IMR-90 (cell line): ENCODE measurements around the gene TEX52. TPM values are rescaled to one million over a fixed set of nuclear protein-coding genes. Genes with fewer than 3 reads are reported as not detected.

Experiments
- ATAC-seq: fragments of 200-7000 bp; cut with Tn5 transposase; 2 replicates; pipeline ENCODE4 v1.9.1; 2020; ENCODE audit warnings: low read depth, mild to moderate bottlenecking, moderate library complexity
- BruUV-seq: library from RNA; stranded (reverse); fragments of 400-500 nt; replicated peaks from 2 replicates; lab custom pipeline; 2021; lab: Mats Ljungman, UMichigan
- CTCF ChIA-PET: fragments of 300-600 bp; formaldehyde crosslinking; extraction: SDS; loops from one replicate; lab custom pipeline; 2021; ENCODE audit warnings: antibody characterized with exemption; lab: Yijun Ruan, JAX
- POLR2A ChIA-PET: fragments of 300-600 bp; sonication (Branson Sonifier 250); formaldehyde crosslinking; loops from one replicate; lab custom pipeline; 2022; ENCODE audit warnings: antibody characterized with exemption; ENCODE audit not compliant: unreplicated experiment; lab: Charles Lee
- DNase-seq: peaks from one replicate; pipeline ENCODE4 v3.0.0; 2013
- H2AFZ ChIP-seq: replicated peaks from 2 replicates; pipeline ENCODE3; 2013; ENCODE audit warnings: low read length, mild to moderate bottlenecking; ENCODE audit not compliant: poor library complexity
- H2AK5ac ChIP-seq: 2 replicates; pipeline ENCODE4 v1.6.1; 2013; ENCODE audit warnings: low read depth, low read length, inconsistent platforms
- H2AK9ac ChIP-seq: replicated peaks from 2 replicates; pipeline ENCODE3; 2013; ENCODE audit warnings: mild to moderate bottlenecking, low read depth, low read length, moderate library complexity; ENCODE audit not compliant: poor library complexity
- H2BK120ac ChIP-seq: 2 replicates; pipeline ENCODE4 v1.6.1; 2013; ENCODE audit warnings: low read depth, low read length, inconsistent platforms
- H2BK15ac ChIP-seq: 3 replicates; pipeline ENCODE4 v1.6.1; 2013; ENCODE audit warnings: low read depth, low read length, inconsistent platforms
- H2BK20ac ChIP-seq: 2 replicates; pipeline ENCODE4 v1.6.1; 2013; ENCODE audit warnings: low read depth, mild to moderate bottlenecking, inconsistent platforms, low read length, moderate library complexity
- H2BK5ac ChIP-seq: 2 replicates; pipeline ENCODE4 v1.6.1; 2013; ENCODE audit warnings: mild to moderate bottlenecking, low read depth, low read length, inconsistent platforms; ENCODE audit not compliant: poor library complexity, severe bottlenecking
- H3K14ac ChIP-seq: replicated peaks from 2 replicates; pipeline ENCODE4 v1.6.1; 2013; ENCODE audit warnings: low read depth, low read length, inconsistent platforms
- H3K18ac ChIP-seq: 2 replicates; pipeline ENCODE4 v1.6.1; 2013; ENCODE audit warnings: low read depth, low read length, control low read depth
- H3K23ac ChIP-seq: 2 replicates; pipeline ENCODE4 v1.6.1; 2013; ENCODE audit warnings: low read depth, low read length, inconsistent platforms
- H3K27ac ChIP-seq: 2 replicates; pipeline ENCODE4 v1.5.1; 2013; ENCODE audit warnings: mild to moderate bottlenecking, control low read depth, low read length; ENCODE audit not compliant: insufficient read depth
- H3K27me3 ChIP-seq: 2 replicates; pipeline ENCODE4 v1.6.1; 2013; ENCODE audit warnings: low read length; ENCODE audit not compliant: control insufficient read depth, insufficient read depth
- H3K36me3 ChIP-seq: 2 replicates; pipeline ENCODE4 v1.6.1; 2013; ENCODE audit warnings: low read length, mixed read lengths; ENCODE audit not compliant: control insufficient read depth, insufficient read depth
- H3K4ac ChIP-seq: 2 replicates; pipeline ENCODE4 v1.6.1; 2013; ENCODE audit warnings: low read depth, low read length, inconsistent platforms
- H3K4me1 ChIP-seq: 2 replicates; pipeline ENCODE4 v1.6.1; 2013; ENCODE audit warnings: low read length, mixed read lengths; ENCODE audit not compliant: control insufficient read depth, insufficient read depth
- H3K4me2 ChIP-seq: 2 replicates; pipeline ENCODE4 v1.6.1; 2013; ENCODE audit warnings: low read depth, mild to moderate bottlenecking, control low read depth, low read length, moderate library complexity
- H3K4me3 ChIP-seq: 2 replicates; pipeline ENCODE4 v1.5.1; 2013; ENCODE audit warnings: low read depth, mild to moderate bottlenecking, control low read depth, low read length, moderate library complexity; ENCODE audit not compliant: insufficient read depth
- H3K56ac ChIP-seq: 2 replicates; pipeline ENCODE4 v1.6.1; 2013; ENCODE audit warnings: low read length, inconsistent platforms; ENCODE audit not compliant: insufficient read depth; ENCODE audit errors: extremely low read depth
- H3K79me1 ChIP-seq, 2 experiments: 2 replicates each; pipeline ENCODE4 v1.6.1; 2013; ENCODE audit warnings: low read length in 2 of 2, inconsistent platforms in 1 of 2, low read depth in 1 of 2
- H3K9ac ChIP-seq: 2 replicates; pipeline ENCODE4 v1.6.1; 2013; ENCODE audit warnings: low read depth, low read length, control low read depth
- H3K9me1 ChIP-seq: 2 replicates; pipeline ENCODE4 v1.6.1; 2013; ENCODE audit warnings: low read length, inconsistent platforms; ENCODE audit not compliant: insufficient read depth
- H3K9me3 ChIP-seq: 2 replicates; pipeline ENCODE4 v1.6.1; 2013; ENCODE audit warnings: low read length; ENCODE audit not compliant: control insufficient read depth, insufficient read depth
- H4K20me1 ChIP-seq: 2 replicates; pipeline ENCODE4 v1.6.1; 2013; ENCODE audit warnings: low read length, inconsistent platforms; ENCODE audit not compliant: insufficient read depth
- H4K5ac ChIP-seq: 2 replicates; pipeline ENCODE4 v1.6.1; 2013; ENCODE audit warnings: mild to moderate bottlenecking, low read depth, low read length, control low read depth
- H4K8ac ChIP-seq, 2 experiments: 2 replicates each; pipeline ENCODE4 v1.6.1; 2013; ENCODE audit warnings: low read depth in 2 of 2, low read length in 2 of 2, control low read depth in 1 of 2, inconsistent platforms in 1 of 2
- H4K91ac ChIP-seq: 2 replicates; pipeline ENCODE4 v1.6.1; 2013; ENCODE audit warnings: low read depth, low read length, inconsistent platforms; ENCODE audit not compliant: insufficient read depth
- CEBPB ChIP-seq: IDR thresholded peaks from 2 replicates; pipeline ENCODE4 v1.6.1; 2012; ENCODE audit warnings: low read depth, low read length, improper control_type of control experiment
- CHD1 ChIP-seq: IDR thresholded peaks from 2 replicates; pipeline ENCODE4 v1.6.1; 2012; ENCODE audit warnings: low read depth, low read length, improper control_type of control experiment
- CTCF ChIP-seq: conservative IDR thresholded peaks from 2 replicates; pipeline ENCODE4 v1.5.1; 2012; ENCODE audit warnings: mild to moderate bottlenecking, low read depth, low read length, improper control_type of control experiment
- ELK1 ChIP-seq: fragments of 150-350 bp; IDR thresholded peaks from 2 replicates; pipeline ENCODE4 v1.6.1; 2016; ENCODE audit warnings: low read depth, mild to moderate bottlenecking, low read length, moderate library complexity, borderline replicate concordance
- FOS ChIP-seq: fragments of 150-350 bp; IDR thresholded peaks from 2 replicates; pipeline ENCODE4 v1.6.1; 2016; ENCODE audit warnings: low read depth, low read length
- MAFK ChIP-seq: IDR thresholded peaks from 2 replicates; pipeline ENCODE4 v1.6.1; 2012; ENCODE audit warnings: low read depth, low read length, improper control_type of control experiment
- MAZ ChIP-seq: IDR thresholded peaks from 2 replicates; pipeline ENCODE4 v1.6.1; 2012; ENCODE audit warnings: low read depth, mild to moderate bottlenecking, low read length, improper control_type of control experiment, moderate library complexity, borderline replicate concordance
- MXI1 ChIP-seq: IDR thresholded peaks from 2 replicates; pipeline ENCODE4 v1.6.1; 2012; ENCODE audit warnings: low read depth, mild to moderate bottlenecking, low read length, moderate library complexity, borderline replicate concordance
- NFE2L2 ChIP-seq: fragments of 150-350 bp; IDR thresholded peaks from 2 replicates; pipeline ENCODE4 v1.6.1; 2016; ENCODE audit warnings: low read depth, mild to moderate bottlenecking, low read length
- RAD21 ChIP-seq: IDR thresholded peaks from 2 replicates; pipeline ENCODE4 v1.6.1; 2012; ENCODE audit warnings: low read length, improper control_type of control experiment
- RCOR1 ChIP-seq: IDR thresholded peaks from 2 replicates; pipeline ENCODE4 v1.6.1; 2012; ENCODE audit warnings: mild to moderate bottlenecking, low read length, improper control_type of control experiment; ENCODE audit not compliant: insufficient replicate concordance
- RFX5 ChIP-seq: IDR thresholded peaks from 2 replicates; pipeline ENCODE4 v1.8.0; 2012; ENCODE audit warnings: low read depth, mild to moderate bottlenecking, low read length, moderate library complexity
- SMC3 ChIP-seq: fragments of 150-350 bp; IDR thresholded peaks from 2 replicates; pipeline ENCODE4 v1.6.1; 2016; ENCODE audit warnings: low read depth, mild to moderate bottlenecking, antibody characterized with exemption, low read length, moderate library complexity
- WGBS, 2 experiments: methylation state at CpG; one replicate each; pipeline versions ENCODE4 v1.1.5 to v1.1.7; 2013; ENCODE audit warnings: missing lambda C conversion rate in 2 of 2; ENCODE audit not compliant: insufficient read length in 1 of 2; ENCODE audit errors: extremely low coverage in 2 of 2; 5-methylcytosine and 5-hydroxymethylcytosine counted together
- dilution Hi-C: fragments of 300-500 bp; cut with HindIII; formaldehyde crosslinking; loops from one replicate; pipeline ENCODE4 v1.14.3; 2018; ENCODE audit warnings: low sequenced_read_pairs; ENCODE audit not compliant: unreplicated experiment
- in situ Hi-C: fragments of 300-500 bp; cut with MboI; formaldehyde crosslinking; loops from 3 replicates; pipeline ENCODE4 v1.14.3; 2019; ENCODE audit warnings: low sequenced_read_pairs, inconsistent platforms, mixed read lengths
- intact Hi-C: fragments of 100-400 bp; cut with micrococcal nuclease; formaldehyde crosslinking; loops from 2 replicates; pipeline ENCODE4 v1.10.0; 2022
- polyA plus RNA-seq, 3 experiments: library from polyadenylated mRNA; depleted of rRNA; stranded (reverse); fragments of >200 nt; gene quantifications; 2 replicates each; pipeline ENCODE4 v1.2.3, GENCODE V29; 2012; ENCODE audit warnings: low replicate concordance in 1 of 3
- total RNA-seq: library from RNA; depleted of rRNA; stranded (reverse); fragments of >200 nt; gene quantifications from 2 replicates; pipeline ENCODE4 v1.2.3, GENCODE V29; 2012

TEX52 gene
- total and polyA plus RNA-seq, 2 of the 4 experiments (the other 2 are of a cell fraction), result not detected

- Histone ChIP-seq H3K27me3 (no peaks in the 10 kb centered on the region), H2BK15ac (no peak overlapping the region), H2AK5ac (no peak overlapping the region), H3K4me3 (no peak overlapping the region), H3K4me2 (no peak overlapping the region), H2AFZ (no peak overlapping the region), H3K18ac (no peak overlapping the region), H3K9me3 (no peaks in the 10 kb centered on the region), H2AK9ac (no peak overlapping the region), H4K5ac (no peak overlapping the region), H2BK20ac (no peak overlapping the region), H3K4me1 (peaks cover 15% of the 10 kb centered on the region), H3K9me1 (peaks cover 14% of the 10 kb centered on the region; the same call in 1 of the 2 replicates), H3K4ac (no peak overlapping the region), H4K20me1 (peaks cover 28% of the 10 kb centered on the region), H3K14ac (no peak overlapping the region), H4K8ac (no peak overlapping the region), H2BK5ac (no peak overlapping the region), H3K36me3 (peaks cover 43% of the 10 kb centered on the region), H3K23ac (no peak overlapping the region), H3K56ac (no peak overlapping the region), H3K79me1 (peaks cover 33 to 51% of the 10 kb centered on the region in 2 experiments), H3K9ac (no peak overlapping the region), H2BK120ac (no peak overlapping the region), H3K27ac (no peak overlapping the region), H4K91ac (no peak overlapping the region)
- TF ChIP-seq CTCF (no peak), SMC3 (no peak), MXI1 (no peak), RFX5 (no peak), RCOR1 (no peak), MAFK (no peak), MAZ (no peak), CEBPB (no peak), CHD1 (no peak), NFE2L2 (no peak), RAD21 (no peak), FOS (no peak), ELK1 (no peak)
- ATAC-seq (no peak), DNase-seq (no peak)
- intact Hi-C loops, result no loop called here
- no TSS peak for BruUV-seq
- no CpG with 5 or more reads among the region's 3 CpGs for WGBS, 2 experiments
- in situ Hi-C loops, result no loop called here
- dilution Hi-C loops, result no loop called here
- CTCF ChIA-PET, result interaction anchor here (1.1 kb wide), 1 partner anchor 14 kb away, joined by 3 read pairs; no protein-coding TSS in a partner anchor
- POLR2A ChIA-PET, result no interaction called here
Measured at GRCh38 chr12:2800046-2800570, 56.7 kb downstream of the TEX52 start.
